ENCODE measurements around the gene SLC12A7. TPM values are rescaled to one million over a fixed set of nuclear protein-coding genes. Genes with fewer than 3 reads are reported as not detected.

Gene SLC12A7
- total and polyA plus RNA-seq, 2 of the 13 experiments (the other 11 are each of a cell fraction or from before 2014, with no cell fraction given) = 14.0 to 18.5 TPM

DNA sequence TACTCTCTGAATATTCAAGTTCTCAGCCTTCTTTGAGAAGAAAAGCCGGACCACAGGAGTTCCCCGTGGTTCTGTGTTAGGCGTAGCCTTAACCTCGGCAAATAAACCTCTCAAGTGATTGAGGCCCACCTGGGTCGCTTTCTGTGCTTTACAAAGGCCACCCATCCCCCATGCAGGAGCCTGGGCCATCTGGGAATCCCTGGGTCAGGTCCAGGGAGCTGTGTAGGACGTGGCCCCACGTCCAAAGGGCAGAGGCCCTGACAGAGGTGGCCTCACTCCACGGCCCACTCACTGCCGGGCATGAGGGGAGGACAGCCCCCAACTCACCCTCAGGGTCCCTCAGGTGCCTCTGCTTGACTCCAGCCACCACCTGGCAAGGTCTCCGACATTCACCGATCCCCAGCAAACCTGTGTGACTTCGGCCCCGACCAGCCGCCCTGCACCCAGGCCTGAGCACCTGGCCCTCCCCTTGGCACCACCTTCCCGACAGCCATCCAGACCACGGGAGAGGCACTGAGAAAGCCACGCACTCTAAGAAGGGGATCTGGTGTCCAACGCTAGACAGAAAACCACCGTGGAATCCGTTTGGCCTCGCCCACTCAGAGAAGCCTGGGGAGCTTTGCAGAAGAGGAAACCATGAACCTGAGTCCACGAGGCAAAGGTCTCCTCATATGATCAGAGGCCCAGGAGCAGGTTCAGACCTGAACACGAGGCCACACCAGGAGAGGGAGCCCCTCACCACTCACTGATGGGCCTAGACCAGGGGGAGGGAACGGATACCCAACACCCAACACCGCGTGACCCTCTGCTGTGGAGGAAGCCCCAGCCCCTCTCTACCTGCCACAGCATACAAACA lies 4.5 kb downstream of the SLC12A7 start (continued):
- no peak; the same call in none of the 2 replicates for TF ChIP-seq GLI4 (CRISPR knock-in tag; IDR thresholded peaks at IDR 0.05; ENCODE audit: borderline replicate concordance)
- no peak for TF ChIP-seq EZH2 (conservative IDR thresholded peaks at IDR 0.05; ENCODE audit: low read depth, low read length)
- TF ChIP-seq, protein P1, sequence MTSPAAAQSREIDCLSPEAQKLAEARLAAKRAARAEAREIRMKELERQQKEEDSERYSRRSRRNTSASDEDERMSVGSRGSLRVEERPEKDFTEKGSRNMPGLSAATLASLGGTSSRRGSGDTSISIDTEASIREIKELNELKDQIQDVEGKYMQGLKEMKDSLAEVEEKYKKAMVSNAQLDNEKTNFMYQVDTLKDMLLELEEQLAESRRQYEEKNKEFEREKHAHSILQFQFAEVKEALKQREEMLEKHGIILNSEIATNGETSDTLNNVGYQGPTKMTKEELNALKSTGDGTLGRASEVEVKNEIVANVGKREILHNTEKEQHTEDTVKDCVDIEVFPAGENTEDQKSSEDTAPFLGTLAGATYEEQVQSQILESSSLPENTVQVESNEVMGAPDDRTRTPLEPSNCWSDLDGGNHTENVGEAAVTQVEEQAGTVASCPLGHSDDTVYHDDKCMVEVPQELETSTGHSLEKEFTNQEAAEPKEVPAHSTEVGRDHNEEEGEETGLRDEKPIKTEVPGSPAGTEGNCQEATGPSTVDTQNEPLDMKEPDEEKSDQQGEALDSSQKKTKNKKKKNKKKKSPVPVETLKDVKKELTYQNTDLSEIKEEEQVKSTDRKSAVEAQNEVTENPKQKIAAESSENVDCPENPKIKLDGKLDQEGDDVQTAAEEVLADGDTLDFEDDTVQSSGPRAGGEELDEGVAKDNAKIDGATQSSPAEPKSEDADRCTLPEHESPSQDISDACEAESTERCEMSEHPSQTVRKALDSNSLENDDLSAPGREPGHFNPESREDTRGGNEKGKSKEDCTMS (CRISPR knock-in tag; conservative IDR thresholded peaks at IDR 0.05) = no peak
- no peak for TF ChIP-seq IRX3 (CRISPR knock-in tag; IDR thresholded peaks at IDR 0.05; ENCODE audit: borderline replicate concordance, low read depth)
- TF ChIP-seq AGO1 (IDR thresholded peaks at IDR 0.05; ENCODE audit: low read depth, low read length, poor library complexity, severe bottlenecking) = peak; percentile 37
- TF ChIP-seq, protein P2, sequence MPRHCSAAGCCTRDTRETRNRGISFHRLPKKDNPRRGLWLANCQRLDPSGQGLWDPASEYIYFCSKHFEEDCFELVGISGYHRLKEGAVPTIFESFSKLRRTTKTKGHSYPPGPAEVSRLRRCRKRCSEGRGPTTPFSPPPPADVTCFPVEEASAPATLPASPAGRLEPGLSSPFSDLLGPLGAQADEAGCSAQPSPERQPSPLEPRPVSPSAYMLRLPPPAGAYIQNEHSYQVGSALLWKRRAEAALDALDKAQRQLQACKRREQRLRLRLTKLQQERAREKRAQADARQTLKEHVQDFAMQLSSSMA (CRISPR knock-in tag; IDR thresholded peaks at IDR 0.05) = no peak
- TF ChIP-seq ZNF547 (CRISPR knock-in tag; IDR thresholded peaks at IDR 0.05) = no peak
- TF ChIP-seq FOXO1 (CRISPR knock-in tag; IDR thresholded peaks at IDR 0.05) = peak; percentile 55; the same call in 1 of the 2 replicates
- TF ChIP-seq NCOR1 (IDR thresholded peaks at IDR 0.05; ENCODE audit: borderline replicate concordance, low read length) = peak; percentile 86
- peak; percentile 27; the same call in 1 of the 2 replicates for TF ChIP-seq KDM5A (IDR thresholded peaks at IDR 0.05; ENCODE audit: borderline replicate concordance, low read length)
- TF ChIP-seq, protein P3, sequence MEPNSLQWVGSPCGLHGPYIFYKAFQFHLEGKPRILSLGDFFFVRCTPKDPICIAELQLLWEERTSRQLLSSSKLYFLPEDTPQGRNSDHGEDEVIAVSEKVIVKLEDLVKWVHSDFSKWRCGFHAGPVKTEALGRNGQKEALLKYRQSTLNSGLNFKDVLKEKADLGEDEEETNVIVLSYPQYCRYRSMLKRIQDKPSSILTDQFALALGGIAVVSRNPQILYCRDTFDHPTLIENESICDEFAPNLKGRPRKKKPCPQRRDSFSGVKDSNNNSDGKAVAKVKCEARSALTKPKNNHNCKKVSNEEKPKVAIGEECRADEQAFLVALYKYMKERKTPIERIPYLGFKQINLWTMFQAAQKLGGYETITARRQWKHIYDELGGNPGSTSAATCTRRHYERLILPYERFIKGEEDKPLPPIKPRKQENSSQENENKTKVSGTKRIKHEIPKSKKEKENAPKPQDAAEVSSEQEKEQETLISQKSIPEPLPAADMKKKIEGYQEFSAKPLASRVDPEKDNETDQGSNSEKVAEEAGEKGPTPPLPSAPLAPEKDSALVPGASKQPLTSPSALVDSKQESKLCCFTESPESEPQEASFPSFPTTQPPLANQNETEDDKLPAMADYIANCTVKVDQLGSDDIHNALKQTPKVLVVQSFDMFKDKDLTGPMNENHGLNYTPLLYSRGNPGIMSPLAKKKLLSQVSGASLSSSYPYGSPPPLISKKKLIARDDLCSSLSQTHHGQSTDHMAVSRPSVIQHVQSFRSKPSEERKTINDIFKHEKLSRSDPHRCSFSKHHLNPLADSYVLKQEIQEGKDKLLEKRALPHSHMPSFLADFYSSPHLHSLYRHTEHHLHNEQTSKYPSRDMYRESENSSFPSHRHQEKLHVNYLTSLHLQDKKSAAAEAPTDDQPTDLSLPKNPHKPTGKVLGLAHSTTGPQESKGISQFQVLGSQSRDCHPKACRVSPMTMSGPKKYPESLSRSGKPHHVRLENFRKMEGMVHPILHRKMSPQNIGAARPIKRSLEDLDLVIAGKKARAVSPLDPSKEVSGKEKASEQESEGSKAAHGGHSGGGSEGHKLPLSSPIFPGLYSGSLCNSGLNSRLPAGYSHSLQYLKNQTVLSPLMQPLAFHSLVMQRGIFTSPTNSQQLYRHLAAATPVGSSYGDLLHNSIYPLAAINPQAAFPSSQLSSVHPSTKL (CRISPR knock-in tag; IDR thresholded peaks at IDR 0.05) = peak; percentile 78
- TF ChIP-seq ZNF180 (CRISPR knock-in tag; IDR thresholded peaks at IDR 0.05; ENCODE audit: borderline replicate concordance, low read depth) = peak; percentile 69; the same call in 1 of the 2 replicates
- TF ChIP-seq ZNF264 (CRISPR knock-in tag; IDR thresholded peaks at IDR 0.05) = no peak
- TF ChIP-seq, protein P4, sequence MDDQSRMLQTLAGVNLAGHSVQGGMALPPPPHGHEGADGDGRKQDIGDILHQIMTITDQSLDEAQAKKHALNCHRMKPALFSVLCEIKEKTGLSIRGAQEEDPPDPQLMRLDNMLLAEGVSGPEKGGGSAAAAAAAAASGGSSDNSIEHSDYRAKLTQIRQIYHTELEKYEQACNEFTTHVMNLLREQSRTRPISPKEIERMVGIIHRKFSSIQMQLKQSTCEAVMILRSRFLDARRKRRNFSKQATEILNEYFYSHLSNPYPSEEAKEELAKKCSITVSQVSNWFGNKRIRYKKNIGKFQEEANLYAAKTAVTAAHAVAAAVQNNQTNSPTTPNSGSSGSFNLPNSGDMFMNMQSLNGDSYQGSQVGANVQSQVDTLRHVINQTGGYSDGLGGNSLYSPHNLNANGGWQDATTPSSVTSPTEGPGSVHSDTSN (CRISPR knock-in tag; IDR thresholded peaks at IDR 0.05; ENCODE audit: borderline replicate concordance) = no peak
- TF ChIP-seq, protein P5, sequence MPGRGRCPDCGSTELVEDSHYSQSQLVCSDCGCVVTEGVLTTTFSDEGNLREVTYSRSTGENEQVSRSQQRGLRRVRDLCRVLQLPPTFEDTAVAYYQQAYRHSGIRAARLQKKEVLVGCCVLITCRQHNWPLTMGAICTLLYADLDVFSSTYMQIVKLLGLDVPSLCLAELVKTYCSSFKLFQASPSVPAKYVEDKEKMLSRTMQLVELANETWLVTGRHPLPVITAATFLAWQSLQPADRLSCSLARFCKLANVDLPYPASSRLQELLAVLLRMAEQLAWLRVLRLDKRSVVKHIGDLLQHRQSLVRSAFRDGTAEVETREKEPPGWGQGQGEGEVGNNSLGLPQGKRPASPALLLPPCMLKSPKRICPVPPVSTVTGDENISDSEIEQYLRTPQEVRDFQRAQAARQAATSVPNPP (CRISPR knock-in tag; IDR thresholded peaks at IDR 0.05) = 0 out of 2 replicates have a peak, but pooled peaks have one; percentile 30
- no peak for TF ChIP-seq NBN (conservative IDR thresholded peaks at IDR 0.05)
- 0 out of 2 replicates have a peak, but pooled peaks have one; percentile 38 for TF ChIP-seq ZNF160 (CRISPR knock-in tag; IDR thresholded peaks at IDR 0.05)
- TF ChIP-seq ZNF652 (CRISPR knock-in tag; IDR thresholded peaks at IDR 0.05; ENCODE audit: borderline replicate concordance, low read depth) = no peak; the same call in 1 of the 2 replicates
